Peyer's patch (tissue), 4 donors: ENCODE results near the gene RABAC1.

ENCODE experiments used
- POLR2A ChIP-seq, 2 donors: fragments of 450-650 bp; IDR thresholded peaks; one replicate each; pipeline ENCODE4 v1.5.1; 2017; ENCODE audit warnings: antibody characterized with exemption in 2 of 2, mild to moderate bottlenecking in 2 of 2, moderate library complexity in 2 of 2
- TF ChIP-seq, protein P1 (sequence below), 6 experiments: fragments of 450-650 bp in 4 of 6; fragments of 200-600 bp in 2 of 6; sonication (generic) in 1 of 6; IDR thresholded peaks; one replicate each; pipeline ENCODE4 v1.5.1; 2017 to 2019; ENCODE audit warnings: antibody characterized with exemption in 6 of 6, mild to moderate bottlenecking in 3 of 6, moderate library complexity in 1 of 6

DNA sequence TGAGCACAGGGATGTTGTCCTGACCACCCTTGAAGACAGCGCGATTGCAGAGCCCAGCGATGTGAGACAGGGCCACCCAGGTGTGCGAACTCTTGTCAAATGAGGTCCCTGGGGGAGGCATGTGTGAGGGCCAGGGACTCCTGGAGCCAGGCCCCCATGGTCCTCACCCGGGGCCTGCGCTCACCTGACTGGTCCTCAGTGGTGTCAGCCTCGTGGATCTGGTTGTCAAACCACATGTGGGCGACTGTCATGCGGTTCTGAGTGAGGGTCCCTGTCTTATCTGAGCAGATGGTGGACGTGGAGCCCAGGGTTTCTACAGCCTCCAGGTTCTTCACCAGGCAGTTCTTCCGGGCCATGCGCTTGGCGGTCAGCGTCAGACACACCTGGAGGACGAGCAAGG, 22.6 kb upstream of the RABAC1 start:
- TF ChIP-seq, protein P1, sequence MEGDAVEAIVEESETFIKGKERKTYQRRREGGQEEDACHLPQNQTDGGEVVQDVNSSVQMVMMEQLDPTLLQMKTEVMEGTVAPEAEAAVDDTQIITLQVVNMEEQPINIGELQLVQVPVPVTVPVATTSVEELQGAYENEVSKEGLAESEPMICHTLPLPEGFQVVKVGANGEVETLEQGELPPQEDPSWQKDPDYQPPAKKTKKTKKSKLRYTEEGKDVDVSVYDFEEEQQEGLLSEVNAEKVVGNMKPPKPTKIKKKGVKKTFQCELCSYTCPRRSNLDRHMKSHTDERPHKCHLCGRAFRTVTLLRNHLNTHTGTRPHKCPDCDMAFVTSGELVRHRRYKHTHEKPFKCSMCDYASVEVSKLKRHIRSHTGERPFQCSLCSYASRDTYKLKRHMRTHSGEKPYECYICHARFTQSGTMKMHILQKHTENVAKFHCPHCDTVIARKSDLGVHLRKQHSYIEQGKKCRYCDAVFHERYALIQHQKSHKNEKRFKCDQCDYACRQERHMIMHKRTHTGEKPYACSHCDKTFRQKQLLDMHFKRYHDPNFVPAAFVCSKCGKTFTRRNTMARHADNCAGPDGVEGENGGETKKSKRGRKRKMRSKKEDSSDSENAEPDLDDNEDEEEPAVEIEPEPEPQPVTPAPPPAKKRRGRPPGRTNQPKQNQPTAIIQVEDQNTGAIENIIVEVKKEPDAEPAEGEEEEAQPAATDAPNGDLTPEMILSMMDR (IDR thresholded peaks at IDR 0.05), result no peak
- TF ChIP-seq POLR2A (IDR thresholded peaks at IDR 0.05), result no peak
